Measurements from ENCODE around the gene QRICH1. TPM values are rescaled to one million over a fixed set of nuclear protein-coding genes. Genes with fewer than 3 reads are reported as not detected.

QRICH1 gene
- total RNA-seq, 1 donor from 2014 or later: 153 TPM

GRCh38 chr3:49133226-49133951 lies 39.5 kb upstream of the QRICH1 start:
- Mint-ChIP-seq H3K4me1 (peaks cover 35% of the 10 kb centered on the region), H3K27ac (ENCODE audit: unreplicated experiment) (peak overlapping the region; percentile 64), H3K9me3 (no peaks in the 10 kb centered on the region), H3K27me3 (ENCODE audit: low read depth) (no peaks in the 10 kb centered on the region), H3K4me3 (peak overlapping the region; percentile 92), H3K36me3 (ENCODE audit: low read depth) (no peaks in the 10 kb centered on the region)
- peak; percentile 69 for DNase-seq (ENCODE audit: low read depth, low spot score)
- TF ChIP-seq CTCF (conservative IDR thresholded peaks at IDR 0.05): no peak

- Mint-ChIP-seq H3K4me1 (peaks cover 35% of the 10 kb centered on the region), H3K36me3 (ENCODE audit: low read depth) (no peaks in the 10 kb centered on the region), H3K9me3 (no peaks in the 10 kb centered on the region), H3K27me3 (ENCODE audit: low read depth) (no peaks in the 10 kb centered on the region), H3K27ac (ENCODE audit: unreplicated experiment) (peak within 1 kb of the TSS; percentile 64), H3K4me3 (peak within 1 kb of the TSS; percentile 92)
- peak; percentile 65 for DNase-seq (ENCODE audit: low read depth, low spot score)
- peak; percentile 17 for TF ChIP-seq CTCF (conservative IDR thresholded peaks at IDR 0.05)
Measured at GRCh38 chr3:49132437-49133225, 38.8 kb upstream of the QRICH1 start, which contains the start of gene LAMB2. Gene LAMB2 (minus strand): TSS chr3:49133050. CDS start chr3:49132867, 183 bp downstream.

- peaks cover 35% of the 10 kb centered on the region for H3K4me1 Mint-ChIP-seq
- H3K27me3 Mint-ChIP-seq (ENCODE audit: low read depth): no peaks in the 10 kb centered on the region
- no peak overlapping the region for H3K27ac Mint-ChIP-seq (ENCODE audit: unreplicated experiment)
- no peak for DNase-seq (ENCODE audit: low read depth, low spot score)
- H3K36me3 Mint-ChIP-seq (ENCODE audit: low read depth): no peaks in the 10 kb centered on the region
- peak overlapping the region; percentile 92 for H3K4me3 Mint-ChIP-seq
- TF ChIP-seq CTCF (conservative IDR thresholded peaks at IDR 0.05): no peak
- no peaks in the 10 kb centered on the region for H3K9me3 Mint-ChIP-seq
Measured at GRCh38 chr3:49132073-49132436, 38.2 kb upstream of the QRICH1 start.

- Mint-ChIP-seq H3K27me3 (ENCODE audit: low read depth) (no peaks in the 10 kb centered on the region), H3K4me1 (peaks cover 35% of the 10 kb centered on the region), H3K36me3 (ENCODE audit: low read depth) (no peaks in the 10 kb centered on the region), H3K9me3 (no peaks in the 10 kb centered on the region), H3K27ac (ENCODE audit: unreplicated experiment) (no peak overlapping the region), H3K4me3 (peak overlapping the region; percentile 92)
- TF ChIP-seq CTCF (conservative IDR thresholded peaks at IDR 0.05): no peak
- no peak for DNase-seq (ENCODE audit: low read depth, low spot score)
Measured at GRCh38 chr3:49131576-49131975, 37.7 kb upstream of the QRICH1 start.

- Mint-ChIP-seq H3K27ac (ENCODE audit: unreplicated experiment) (no peak overlapping the region), H3K4me1 (peaks cover 35% of the 10 kb centered on the region), H3K4me3 (peak overlapping the region; percentile 92)
Measured at GRCh38 chr3:49131040-49131439, 37.2 kb upstream of the QRICH1 start.

More at GRCh38 chr3:49131040-49131439, 37.2 kb upstream of the QRICH1 start:
- H3K9me3 Mint-ChIP-seq: no peaks in the 10 kb centered on the region
- no peak for DNase-seq (ENCODE audit: low read depth, low spot score)
- no peak for TF ChIP-seq CTCF (conservative IDR thresholded peaks at IDR 0.05)
- no peaks in the 10 kb centered on the region for H3K36me3 Mint-ChIP-seq (ENCODE audit: low read depth)
- H3K27me3 Mint-ChIP-seq (ENCODE audit: low read depth): no peaks in the 10 kb centered on the region
